GM18873 (cell line): ENCODE measurements around the gene ALDH5A1.

Experiments
- ATAC-seq: cut with Tn5 transposase; IDR thresholded peaks from one replicate; pipeline ENCODE4 v1.9.1; 2021; ENCODE audit warnings: mild to moderate bottlenecking, moderate library complexity, moderate number of reproducible peaks; ENCODE audit not compliant: unreplicated experiment, low FRiP score

ALDH5A1 gene

DNA sequence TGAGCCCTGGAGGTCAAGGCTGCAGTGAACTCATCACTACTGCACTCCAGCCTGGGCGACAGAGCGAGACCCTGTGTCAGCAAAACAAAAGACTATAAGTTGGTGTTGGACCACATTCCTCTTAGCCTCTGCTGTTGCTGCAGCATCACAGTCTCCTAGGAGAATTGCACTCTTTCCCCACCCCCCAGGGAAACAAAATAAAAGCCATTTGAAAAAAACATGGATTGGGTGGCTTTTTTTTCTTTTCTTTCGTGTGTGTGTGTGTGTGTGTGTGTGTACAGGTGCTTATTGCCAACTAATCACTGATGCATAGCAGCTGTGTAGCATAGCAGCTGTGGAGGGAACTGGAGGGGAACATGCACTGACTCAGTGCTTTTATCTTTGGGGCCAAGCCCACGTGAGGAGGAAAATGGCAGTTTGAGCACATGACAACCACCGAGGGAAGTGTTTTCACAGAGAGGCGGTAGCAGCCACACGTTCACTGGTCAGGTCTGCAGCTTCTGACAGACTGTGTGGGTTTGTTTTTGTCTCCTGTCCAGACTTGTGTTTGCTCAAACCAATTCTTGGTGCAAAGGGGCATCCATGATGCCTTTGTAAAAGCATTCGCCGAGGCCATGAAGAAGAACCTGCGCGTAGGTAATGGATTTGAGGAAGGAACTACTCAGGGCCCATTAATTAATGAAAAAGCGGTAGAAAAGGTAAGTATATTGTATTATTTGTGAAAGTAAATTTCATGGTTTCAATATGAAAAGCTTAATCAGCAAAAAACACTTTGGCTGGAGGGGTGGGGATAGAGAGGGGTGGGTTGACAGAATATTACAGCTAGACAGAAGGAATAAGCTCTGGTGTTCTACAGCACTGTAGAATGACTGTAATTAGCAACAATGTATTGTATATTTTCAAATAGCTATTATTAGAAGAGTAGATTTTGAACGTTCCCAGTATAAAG is 27.7 kb downstream of the ALDH5A1 start:
- ATAC-seq = peak; percentile 35

DNA sequence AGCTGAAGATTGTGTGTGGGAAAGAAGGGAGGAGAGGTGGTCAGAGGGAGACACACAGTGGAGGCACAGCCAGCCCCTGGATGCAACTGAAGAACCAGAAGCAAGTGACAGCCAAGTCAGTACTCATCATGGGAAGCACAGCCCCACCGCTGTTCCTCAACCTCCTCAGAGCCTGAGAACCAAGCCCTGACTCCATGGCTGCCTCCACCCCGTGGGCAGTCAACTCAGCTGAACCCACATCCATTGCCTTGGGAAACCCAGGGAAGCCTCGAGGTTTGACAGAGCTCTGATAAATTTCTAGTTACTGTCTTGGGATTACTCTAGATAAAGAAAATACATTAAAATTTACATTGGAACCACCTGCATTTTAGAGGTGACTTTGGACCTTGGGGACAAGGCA is 29.6 kb downstream of the ALDH5A1 start:
- ATAC-seq = no peak

DNA sequence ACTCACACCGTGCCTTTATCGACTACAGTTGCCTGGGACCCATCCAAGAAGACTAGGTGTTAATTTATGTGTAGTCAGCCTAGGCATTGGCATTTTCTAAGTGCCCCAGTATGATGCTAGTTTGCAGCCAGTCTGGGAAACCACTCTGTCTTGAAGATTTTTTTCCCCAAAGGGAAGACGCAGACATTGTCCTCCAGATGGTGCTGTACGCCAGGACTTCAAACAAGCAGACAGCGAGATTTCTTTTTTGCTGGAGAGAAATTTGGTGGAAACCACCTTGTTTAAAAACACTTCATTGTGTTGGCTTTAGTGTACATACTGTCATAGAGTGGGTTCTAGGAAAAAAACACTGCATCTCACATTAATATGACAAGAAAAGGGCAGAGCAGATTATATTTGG is 30.0 kb downstream of the ALDH5A1 start:
- ATAC-seq = no peak

GRCh38 chr6:24529985-24530384 is 35.2 kb downstream of the ALDH5A1 start:
- no peak for ATAC-seq

GRCh38 chr6:24534329-24534728 is 39.6 kb downstream of the ALDH5A1 start:
- ATAC-seq = no peak

DNA sequence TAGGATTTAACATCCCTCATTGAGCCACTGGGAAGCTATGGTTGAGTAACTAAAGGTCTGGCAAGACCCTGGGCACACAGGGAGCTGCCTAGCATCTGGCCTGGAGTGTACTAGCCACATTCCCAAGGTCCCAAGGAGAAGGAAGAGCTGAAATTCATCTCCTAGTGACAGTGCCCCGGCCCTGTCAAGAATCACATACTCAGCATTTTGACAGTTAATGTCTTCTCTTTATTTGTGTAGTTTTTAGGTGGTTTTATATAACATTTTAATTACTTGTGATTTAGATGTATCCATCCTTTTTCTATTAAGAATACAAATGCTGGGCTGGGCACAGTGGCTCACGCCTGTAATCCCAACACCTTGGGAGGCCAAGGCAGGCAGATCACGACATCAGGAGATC is 40.4 kb downstream of the ALDH5A1 start:
- no peak for ATAC-seq

DNA sequence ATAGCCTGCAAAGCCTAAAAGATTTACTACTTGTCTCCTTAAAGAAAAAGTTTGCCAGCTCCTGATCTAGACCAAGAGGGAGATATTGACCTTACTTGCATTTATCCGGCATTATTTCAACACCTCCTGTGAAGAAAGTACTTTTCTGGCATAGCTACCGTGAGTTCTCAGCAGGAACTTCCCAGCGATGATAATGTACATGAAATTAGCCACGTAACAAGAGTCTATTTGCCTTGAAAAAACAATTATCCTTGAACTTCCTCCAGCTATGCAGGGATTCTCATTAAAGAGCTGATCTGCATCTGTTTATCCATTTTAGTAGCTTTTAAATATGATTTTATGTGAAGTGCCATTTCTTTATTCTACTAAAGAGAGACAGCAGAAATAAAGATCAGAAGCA is 41.7 kb downstream of the ALDH5A1 start:
- ATAC-seq = no peak

- no peak for ATAC-seq
Observed at GRCh38 chr6:24537082-24537699, 42.4 kb downstream of the ALDH5A1 start.

DNA sequence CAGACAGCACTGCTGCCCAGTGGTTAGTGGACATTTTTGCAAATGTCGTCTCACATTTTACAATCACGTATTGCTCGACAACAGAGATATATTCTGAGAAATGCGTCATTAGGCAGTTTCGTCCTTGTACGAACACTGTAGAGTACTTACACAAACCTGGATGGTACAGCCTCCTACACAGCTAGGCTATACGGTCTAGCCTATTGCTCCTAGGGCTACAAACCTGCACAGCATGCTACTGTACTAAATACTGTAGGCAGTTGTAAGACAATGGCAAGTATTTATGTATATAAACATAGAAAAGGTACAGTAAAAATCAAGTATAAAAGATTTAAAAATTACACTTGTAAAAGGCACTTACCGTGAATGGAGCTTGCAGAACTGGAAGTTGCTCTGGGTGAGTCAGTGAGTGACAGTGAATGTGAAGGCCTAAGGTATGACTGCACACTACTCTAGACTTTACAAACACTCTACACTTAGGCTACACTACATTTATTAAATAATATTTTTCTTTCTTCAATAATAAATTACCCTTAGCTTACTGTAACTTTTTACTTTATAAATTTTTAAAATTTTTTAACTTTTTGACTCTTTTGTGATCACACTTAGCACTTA is 43.1 kb downstream of the ALDH5A1 start:
- no peak for ATAC-seq

GRCh38 chr6:24539416-24539815 is 44.6 kb downstream of the ALDH5A1 start:
- no peak for ATAC-seq

DNA sequence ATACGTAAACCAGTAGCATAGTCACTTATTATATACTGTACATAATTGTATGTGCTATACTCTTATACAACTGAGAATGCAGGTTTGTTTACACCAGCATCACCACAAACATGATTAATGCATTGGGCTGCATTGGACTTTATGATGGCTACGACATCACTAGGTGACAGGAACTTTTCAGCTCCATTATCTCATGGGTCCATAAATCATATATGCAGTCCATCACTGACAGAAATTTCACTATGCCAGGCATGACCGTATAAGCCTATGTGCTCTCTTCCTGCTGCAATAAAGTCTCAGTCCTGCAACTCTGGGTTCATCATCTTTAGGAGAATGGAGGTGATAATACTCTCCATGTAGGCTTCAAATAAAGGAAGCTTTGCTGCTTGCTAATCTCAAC is 45.4 kb downstream of the ALDH5A1 start:
- no peak for ATAC-seq

GRCh38 chr6:24543683-24544082 is 48.9 kb downstream of the ALDH5A1 start:
- ATAC-seq = no peak

DNA sequence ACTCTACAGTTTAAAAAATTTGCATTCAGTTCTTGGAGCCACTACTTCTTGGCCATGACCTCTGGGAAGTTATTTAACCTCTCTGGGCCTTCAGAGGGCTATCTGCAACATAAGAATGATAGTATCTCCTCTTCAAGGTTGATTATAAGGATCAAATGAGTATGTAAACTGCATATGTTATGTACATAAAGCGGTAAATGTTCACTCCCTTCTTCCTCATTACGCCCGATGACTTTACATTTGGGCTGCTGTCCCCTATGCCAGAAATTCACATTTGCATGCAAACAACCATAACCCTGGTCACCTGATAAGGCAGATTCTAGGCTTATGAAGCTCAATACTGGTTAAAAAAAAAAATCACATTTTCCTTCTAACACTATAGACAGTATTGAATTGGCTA is 50.4 kb downstream of the ALDH5A1 start:
- ATAC-seq = no peak

GRCh38 chr6:24545691-24546090 is 50.9 kb downstream of the ALDH5A1 start:
- ATAC-seq = no peak

- no peak for ATAC-seq
Observed at GRCh38 chr6:24546439-24546838, 51.7 kb downstream of the ALDH5A1 start.

- ATAC-seq = no peak
Observed at GRCh38 chr6:24547243-24547642, 52.5 kb downstream of the ALDH5A1 start.

- ATAC-seq = no peak
Observed at GRCh38 chr6:24549158-24549557, 54.4 kb downstream of the ALDH5A1 start.

- no peak for ATAC-seq
Observed at GRCh38 chr6:24549674-24550353, 55.0 kb downstream of the ALDH5A1 start.

GRCh38 chr6:24551139-24551538 is 56.4 kb downstream of the ALDH5A1 start:
- no peak for ATAC-seq

GRCh38 chr6:24554474-24554873 is 59.7 kb downstream of the ALDH5A1 start:
- no peak for ATAC-seq

DNA sequence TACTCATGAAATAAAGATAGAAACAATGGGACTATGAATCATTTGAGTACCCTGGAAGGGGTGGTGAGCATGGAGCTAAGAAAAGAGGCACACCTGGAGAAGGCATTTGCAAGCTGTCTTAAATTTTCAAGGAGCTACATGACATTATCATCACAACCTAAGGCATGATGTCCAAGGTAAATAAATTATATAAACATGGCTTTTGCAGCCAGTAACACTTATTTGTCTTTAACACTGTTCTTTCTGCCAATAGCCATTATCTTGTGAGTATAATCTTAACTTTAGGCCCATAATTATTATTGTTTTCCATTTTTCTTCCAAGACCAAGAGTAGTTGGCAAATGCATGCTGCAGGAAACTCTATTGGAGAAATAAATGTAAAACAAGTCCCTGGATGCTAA is 63.7 kb downstream of the ALDH5A1 start:
- ATAC-seq = no peak
